CD4-positive, alpha-beta T cell treated with Interleukin-2 at 100 ng/mL for 4 hours (primary cell): ENCODE measurements around the gene DDX55.

Source experiments
- DNase-seq: peaks from one replicate; pipeline ENCODE4 v3.0.0-alpha.2; 2020; ENCODE audit warnings: low spot score

The DDX55 gene

DNA sequence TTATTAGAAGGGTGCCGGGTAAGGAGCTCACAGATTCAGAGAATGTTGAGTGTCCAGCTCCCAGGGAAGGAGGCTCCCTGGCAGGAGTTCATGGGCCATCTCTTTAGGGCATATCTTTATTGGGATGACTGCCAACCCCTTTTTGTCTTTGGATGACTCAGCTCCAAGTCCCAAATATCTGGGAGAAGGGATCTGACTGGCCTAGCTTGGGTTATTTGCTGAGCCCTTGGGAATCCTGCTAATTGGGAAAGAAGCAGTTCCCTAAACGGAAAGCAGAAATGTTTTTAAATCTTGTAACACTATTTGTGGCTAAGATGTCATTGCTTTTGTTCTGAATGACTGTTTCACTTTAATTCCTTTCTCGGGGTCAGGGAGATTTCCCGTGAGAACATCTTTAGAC, 12.6 kb downstream of the DDX55 start:
- DNase-seq = no peak

GRCh38 chr12:123617144-123617543, 15.2 kb downstream of the DDX55 start:
- DNase-seq = no peak

- DNase-seq = no peak
Measured at GRCh38 chr12:123617580-123617979, 15.7 kb downstream of the DDX55 start.

DNA sequence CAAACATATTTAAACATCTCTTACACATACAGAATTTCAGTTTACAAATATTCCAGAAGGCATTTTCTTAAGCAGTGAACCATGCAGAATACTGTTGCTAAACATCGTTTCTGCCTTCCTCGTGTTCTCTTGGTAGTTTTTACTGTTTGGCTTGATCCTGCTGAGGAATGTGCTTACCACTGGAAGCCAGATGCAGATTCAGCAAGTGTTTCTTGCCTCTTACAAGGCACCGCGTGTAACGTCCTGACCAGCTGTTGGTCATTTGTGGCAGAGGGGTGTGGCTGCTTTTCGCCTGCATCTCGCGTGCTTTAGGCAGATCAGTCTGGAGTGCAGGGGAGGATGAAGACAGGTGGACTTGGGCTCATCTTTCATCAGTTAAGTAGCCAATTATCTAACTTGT, 19.2 kb downstream of the DDX55 start:
- no peak for DNase-seq

DNA sequence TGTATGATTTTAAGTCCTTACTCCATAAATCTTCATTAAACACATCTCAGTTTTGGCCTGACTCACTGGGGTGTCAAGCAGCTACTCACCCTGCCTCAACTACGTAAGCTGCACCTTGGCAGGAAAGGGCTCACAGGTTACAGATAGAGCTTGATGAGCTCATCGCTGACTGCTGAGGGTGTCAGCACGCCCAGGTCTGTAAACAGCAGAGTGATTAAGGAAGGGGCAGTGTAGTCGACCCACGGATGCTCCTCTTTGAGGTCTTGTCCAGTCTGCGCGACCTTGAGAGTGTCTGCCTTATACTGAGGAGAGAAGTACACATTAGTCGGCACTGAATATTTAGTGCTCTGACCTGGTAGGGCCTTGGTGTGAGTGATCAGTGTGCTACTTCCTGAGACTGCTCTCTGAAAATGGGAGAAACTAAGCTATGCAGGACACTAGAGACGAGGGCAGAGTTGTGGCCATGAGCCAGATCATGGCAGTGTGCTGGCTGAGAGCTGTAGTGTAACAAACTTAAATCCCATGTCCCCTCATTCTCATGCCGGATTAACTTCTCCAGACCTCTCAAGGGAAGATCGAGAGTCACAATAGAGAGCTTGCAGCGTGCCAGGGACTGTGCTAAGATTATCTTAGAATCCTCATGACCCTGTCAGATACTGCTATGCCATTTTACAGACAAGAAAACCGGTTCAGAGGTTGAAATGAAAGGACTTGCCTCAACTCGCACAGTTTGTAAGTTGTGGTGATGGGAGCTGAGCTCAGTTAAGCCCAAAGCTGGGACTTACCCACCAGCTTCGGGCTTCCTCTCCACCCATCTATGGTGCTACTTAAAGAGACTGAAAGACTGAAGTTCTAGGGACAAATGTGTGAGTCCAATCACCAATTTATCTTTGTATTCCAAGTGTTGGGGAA, 20.0 kb downstream of the DDX55 start:
- no peak for DNase-seq

DNA sequence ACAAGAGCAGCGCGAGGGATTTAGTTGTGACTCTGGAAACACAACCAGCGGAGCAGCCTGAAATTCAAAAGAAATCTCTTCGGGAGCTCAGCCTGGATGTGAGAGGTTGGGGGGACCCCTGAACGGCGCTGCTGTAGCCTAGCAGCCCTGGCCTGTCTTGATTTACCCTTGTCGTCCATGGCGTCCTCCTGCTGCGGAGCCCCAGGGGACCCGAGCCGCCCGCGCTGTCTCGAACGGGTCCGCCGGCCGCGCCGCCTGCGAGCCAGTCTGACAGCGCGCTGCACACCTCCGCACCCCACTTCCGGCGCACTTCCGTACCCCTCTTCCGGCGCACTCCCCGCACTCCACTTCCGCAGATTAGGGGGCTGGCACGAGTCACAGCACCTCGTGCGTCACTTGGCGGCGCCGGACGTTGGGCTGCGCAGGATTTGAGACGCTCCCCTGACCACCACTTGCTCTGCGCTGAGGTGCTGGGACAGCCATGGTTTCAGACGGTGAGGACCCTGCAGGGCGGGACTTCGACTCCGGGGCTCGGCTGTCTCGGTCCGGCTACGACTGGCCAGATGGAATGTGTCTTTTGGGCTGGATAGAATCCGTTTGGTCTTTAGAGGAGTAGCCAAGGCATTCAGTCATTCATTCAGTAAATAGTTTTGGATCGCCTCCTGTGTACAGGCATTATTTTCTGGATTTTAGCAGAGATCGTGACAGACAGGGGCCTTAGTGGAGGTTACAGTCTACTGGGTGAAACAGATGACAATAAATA, 31.7 kb downstream of the DDX55 start, which contains the start of the genes EIF2B1 and GTF2H3:
Gene EIF2B1, minus strand, starts transcription at position 308 of the 763 bp plus-strand sequence. Its CDS starts 129 bp downstream, at position 179.
Gene GTF2H3, plus strand, starts transcription at position 451 of the 763 bp plus-strand sequence. Its CDS starts 31 bp downstream, at position 482.
- DNase-seq = peak; percentile 95

- no peak for DNase-seq
Measured at GRCh38 chr12:123634142-123634561, 32.3 kb downstream of the DDX55 start.

DNA sequence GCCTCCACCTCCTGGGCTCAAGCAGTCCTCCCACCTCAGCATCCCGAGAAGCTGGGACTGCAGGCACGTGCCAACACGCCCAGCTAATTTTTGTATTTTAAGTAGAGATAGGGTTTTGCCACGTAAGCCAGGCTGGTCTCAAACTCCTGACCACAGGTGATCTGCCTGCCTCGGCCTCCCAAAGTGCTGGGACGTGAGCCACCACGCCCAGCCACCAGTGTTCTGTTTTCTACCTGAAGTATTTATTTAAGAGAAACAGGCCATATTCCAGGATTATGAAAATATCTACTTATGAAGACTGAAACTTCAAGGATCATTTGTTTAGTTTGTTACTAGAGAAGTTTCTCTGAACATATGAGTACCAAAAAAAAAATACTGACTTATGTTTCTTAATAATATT, 42.0 kb downstream of the DDX55 start:
- DNase-seq = no peak

DNA sequence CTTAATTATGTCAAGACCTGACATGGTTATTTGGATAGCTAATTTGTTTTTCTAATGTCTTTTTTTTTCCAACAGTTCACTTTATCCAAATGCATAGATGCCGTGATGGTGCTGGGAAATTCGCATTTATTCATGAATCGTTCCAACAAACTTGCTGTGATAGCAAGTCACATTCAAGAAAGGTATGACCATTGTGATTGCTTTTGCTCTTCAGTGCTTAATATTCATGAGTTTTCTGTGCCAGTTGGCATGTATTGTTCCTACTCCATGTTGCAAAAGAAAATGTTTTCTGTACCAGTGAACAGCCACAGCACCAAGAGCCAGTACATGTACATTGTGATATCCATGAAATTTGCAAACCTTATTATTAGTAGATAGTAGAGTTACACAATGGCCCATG, 43.5 kb downstream of the DDX55 start:
- DNase-seq = no peak

GRCh38 chr12:123645878-123646277, 44.0 kb downstream of the DDX55 start:
- DNase-seq = no peak

- DNase-seq = no peak
Measured at GRCh38 chr12:123648401-123648800, 46.5 kb downstream of the DDX55 start.

GRCh38 chr12:123654129-123654701, 52.3 kb downstream of the DDX55 start:
- no peak for DNase-seq

DNA sequence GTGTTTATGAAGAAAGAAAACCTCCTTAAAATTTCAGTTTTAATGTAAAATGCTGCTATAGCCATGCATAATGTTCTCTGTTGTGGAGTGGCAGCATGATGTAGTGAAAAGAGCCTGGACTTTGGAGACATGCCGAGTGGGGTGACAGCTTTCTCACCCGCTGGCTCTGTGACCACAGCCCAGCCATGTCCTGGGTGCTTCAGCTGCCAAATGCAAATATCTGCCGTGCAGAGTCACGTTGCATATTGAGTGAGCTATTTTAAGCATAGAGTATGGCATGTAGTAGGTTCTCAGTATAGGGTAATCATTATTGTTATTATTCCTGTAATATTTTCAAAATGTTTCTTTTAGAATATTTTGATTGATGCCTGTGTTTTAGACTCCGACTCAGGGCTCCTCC, 53.5 kb downstream of the DDX55 start:
- no peak for DNase-seq

DNA sequence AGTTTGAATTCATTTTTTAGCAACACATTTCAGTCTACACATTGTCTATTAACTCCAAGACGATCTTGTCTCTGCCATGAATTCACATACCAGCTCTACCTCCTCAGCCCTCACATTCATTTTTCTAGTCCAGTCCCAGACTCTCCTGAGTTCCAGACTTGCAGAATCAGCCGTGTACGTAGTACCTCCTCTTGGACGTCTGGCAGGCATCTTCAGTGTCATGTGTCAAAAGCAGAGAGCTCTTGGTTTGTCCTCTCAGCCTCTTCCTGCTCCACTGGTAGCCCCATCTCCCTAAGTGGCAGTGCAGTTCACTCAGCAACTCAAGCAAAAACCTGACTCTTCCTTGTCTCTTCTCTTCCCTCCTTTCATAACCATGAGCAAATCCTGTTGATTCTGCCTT, 54.5 kb downstream of the DDX55 start:
- DNase-seq = no peak

GRCh38 chr12:123657211-123657610, 55.3 kb downstream of the DDX55 start:
- DNase-seq = no peak

- no peak for DNase-seq
Measured at GRCh38 chr12:123659996-123660727, 58.3 kb downstream of the DDX55 start.

DNA sequence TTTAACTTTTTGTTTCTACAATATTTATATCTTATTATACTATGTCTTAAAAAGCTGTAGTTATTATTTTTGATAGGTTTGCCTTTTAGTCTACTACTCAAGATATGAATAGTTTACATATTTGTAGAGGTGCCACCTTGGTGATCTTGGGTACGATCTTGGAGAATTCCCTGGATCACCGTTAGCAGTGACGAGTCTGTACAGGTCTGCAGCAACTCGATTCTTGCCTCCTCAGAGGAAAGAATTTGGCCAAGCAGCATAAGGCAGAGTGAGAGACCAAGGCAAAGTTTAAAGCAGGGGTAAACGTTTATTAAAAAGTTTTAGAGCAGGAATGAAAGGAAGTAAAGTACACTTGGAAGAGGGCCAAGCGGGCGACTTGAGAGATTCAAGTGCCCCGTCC, 65.9 kb downstream of the DDX55 start:
- DNase-seq = no peak
